OCI-LY7 (cell line): ENCODE measurements around the gene TSNAX. TPM values are rescaled to one million over a fixed set of nuclear protein-coding genes. Genes with fewer than 3 reads are reported as not detected.

Experiments used
- BruUV-seq: library from RNA; stranded (reverse); fragments of 400-500 nt; replicated peaks from 2 replicates; lab custom pipeline; 2021; lab: Mats Ljungman, UMichigan
- CTCF ChIA-PET: fragments of 300-600 bp; sonication (Branson Sonifier 250); formaldehyde crosslinking; loops from one replicate; lab custom pipeline; 2022; ENCODE audit warnings: antibody characterized with exemption; ENCODE audit not compliant: unreplicated experiment; lab: Charles Lee
- POLR2A ChIA-PET: fragments of 300-600 bp; sonication (Branson Sonifier 250); formaldehyde crosslinking; loops from one replicate; lab custom pipeline; 2022; ENCODE audit warnings: antibody characterized with exemption; lab: Charles Lee
- DNase-seq: peaks from one replicate; pipeline ENCODE4 v3.0.0-alpha.2; 2015; ENCODE audit warnings: low spot score
- H2AFZ ChIP-seq: fragments of 200-600 bp; sonication (generic), shearing (Covaris generic); 2 replicates; pipeline ENCODE4 v1.6.1; 2014; ENCODE audit warnings: mild to moderate bottlenecking, antibody characterized with exemption, low read length, moderate library complexity
- H3K27ac ChIP-seq: fragments of 200-600 bp; sonication (generic); 2 replicates; pipeline ENCODE4 v1.5.1; 2014; ENCODE audit warnings: mixed run types, low read depth, mild to moderate bottlenecking, moderate library complexity, low read length, inconsistent platforms; ENCODE audit not compliant: poor library complexity, severe bottlenecking
- H3K36me3 ChIP-seq: fragments of 200-600 bp; sonication (generic); 2 replicates; pipeline ENCODE4 v1.6.1; 2014; ENCODE audit warnings: mild to moderate bottlenecking, antibody characterized with exemption, low read length, moderate library complexity, mixed read lengths; ENCODE audit not compliant: insufficient read depth
- H3K4me1 ChIP-seq: fragments of 200-600 bp; sonication (generic); 2 replicates; pipeline ENCODE4 v1.5.1; 2014; ENCODE audit warnings: mild to moderate bottlenecking, low read length; ENCODE audit not compliant: insufficient read depth, poor library complexity, severe bottlenecking
- H3K4me2 ChIP-seq: fragments of 200-600 bp; sonication (generic); 2 replicates; pipeline ENCODE4 v1.6.1; 2014; ENCODE audit warnings: mild to moderate bottlenecking, low read length
- H3K4me3 ChIP-seq: fragments of 200-600 bp; sonication (generic); 2 replicates; pipeline ENCODE4 v1.5.1; 2014; ENCODE audit warnings: mild to moderate bottlenecking, low read depth, low read length; ENCODE audit not compliant: poor library complexity, severe bottlenecking
- H3K79me2 ChIP-seq: fragments of 200-600 bp; sonication (generic); 2 replicates; pipeline ENCODE4 v1.6.1; 2016; ENCODE audit warnings: low read depth, mild to moderate bottlenecking, low read length, moderate library complexity, mixed read lengths; ENCODE audit not compliant: insufficient read depth
- H3K9me2 ChIP-seq: fragments of 200-600 bp; sonication (generic); 2 replicates; pipeline ENCODE4 v1.6.1; 2016; ENCODE audit warnings: mild to moderate bottlenecking, low read length, mixed read lengths; ENCODE audit not compliant: insufficient read depth
- H3K9me3 ChIP-seq: fragments of 200-600 bp; sonication (generic); 2 replicates; pipeline ENCODE4 v1.6.1; 2014; ENCODE audit warnings: mild to moderate bottlenecking, mixed run types, low read length, mixed read lengths
- H4K20me1 ChIP-seq: fragments of 200-600 bp; sonication (generic); 2 replicates; pipeline ENCODE4 v1.6.1; 2014; ENCODE audit warnings: mild to moderate bottlenecking, antibody characterized with exemption, low read length, moderate library complexity, mixed read lengths; ENCODE audit not compliant: insufficient read depth
- CTCF ChIP-seq: fragments of 200-600 bp; sonication (generic); conservative IDR thresholded peaks from 2 replicates; pipeline ENCODE4 v1.5.1; 2014; ENCODE audit warnings: mild to moderate bottlenecking, antibody characterized with exemption, low read length, moderate library complexity, mixed read lengths
- EZH2phosphoT487 ChIP-seq: fragments of 200-600 bp; sonication (generic); IDR thresholded peaks from 2 replicates; pipeline ENCODE4 v1.6.1; 2018; ENCODE audit warnings: low read depth, borderline replicate concordance, mild to moderate bottlenecking, mixed run types, antibody characterized with exemption, low read length, moderate library complexity, mixed read lengths
- intact Hi-C: fragments of 100-400 bp; cut with micrococcal nuclease; formaldehyde crosslinking; loops from one replicate; pipeline ENCODE4 v1.10.0; 2022; ENCODE audit not compliant: unreplicated experiment
- total RNA-seq, 2 experiments: library from RNA; depleted of rRNA in 1 of 2; stranded (reverse); fragments of >200 nt in 1 of 2; shearing (Covaris generic) in 1 of 2; gene quantifications; 2 replicates each; pipeline ENCODE4 v1.2.3, GENCODE V29; 2014 to 2022

Gene TSNAX
- total RNA-seq, 2 experiments from 2014 or later: 17.8 to 31.3 TPM

GRCh38 chr1:231557898-231558707 lies 29.6 kb downstream of the TSNAX start:
- DNase-seq: no peak
- H2AFZ ChIP-seq: no peak overlapping the region
- intact Hi-C loops: no loop called here
- no peaks in the 10 kb centered on the region for H3K4me1 ChIP-seq
- POLR2A ChIA-PET: interaction anchor here (0.6 to 1.2 kb wide), 3 partner anchors 22 to 169 kb away, joined by 3 to 6 read pairs (median 3); no protein-coding TSS in a partner anchor
- no peaks in the 10 kb centered on the region for H4K20me1 ChIP-seq
- no peaks in the 10 kb centered on the region for H3K9me2 ChIP-seq
- H3K9me3 ChIP-seq: no peaks in the 10 kb centered on the region
- TF ChIP-seq CTCF (no peak), EZH2phosphoT487 (no peak)
- CTCF ChIA-PET: no interaction called here
- H3K4me3 ChIP-seq: no peak overlapping the region
- H3K79me2 ChIP-seq: no peaks in the 10 kb centered on the region
- peaks cover 20% of the 10 kb centered on the region; the same call in 1 of the 2 replicates for H3K36me3 ChIP-seq
- no TSS peak for BruUV-seq
- H3K27ac ChIP-seq: no peak overlapping the region
- H3K4me2 ChIP-seq: no peak overlapping the region

GRCh38 chr1:231558708-231559185 lies 30.3 kb downstream of the TSNAX start:
- TF ChIP-seq CTCF (no peak), EZH2phosphoT487 (no peak)
- Histone ChIP-seq H3K79me2 (no peaks in the 10 kb centered on the region), H3K9me3 (no peaks in the 10 kb centered on the region), H3K27ac (no peak overlapping the region), H3K9me2 (no peaks in the 10 kb centered on the region), H3K4me3 (no peak overlapping the region), H2AFZ (no peak overlapping the region), H3K36me3 (peaks cover 18% of the 10 kb centered on the region; the same call in 1 of the 2 replicates), H4K20me1 (no peaks in the 10 kb centered on the region), H3K4me1 (no peaks in the 10 kb centered on the region), H3K4me2 (no peak overlapping the region)
- ChIA-PET POLR2A (interaction anchor here (0.7 to 0.9 kb wide), 3 partner anchors 8 to 22 kb away, joined by 3 to 6 read pairs (median 3); no protein-coding TSS in a partner anchor), CTCF (no interaction called here)
- no TSS peak for BruUV-seq
- intact Hi-C loops: no loop called here
- no peak for DNase-seq
